ENCODE measurements around the gene KRT17.

The KRT17 gene

GRCh38 chr17:41624208-41625101 is at the start of gene KRT17:
TSS of gene KRT17 (minus strand) at chr17:41624575. CDS start at chr17:41624509, 66 bp downstream.
- ChIA-PET POLR2A (no interaction called here), CTCF (interaction anchor here (1.1 to 3.3 kb wide), 3 partner anchors 24 to 767 kb away, joined by 3 to 21 read pairs (median 5); no protein-coding TSS in a partner anchor)
- no peak within 1 kb of the TSS for H3K4me3 ChIP-seq (ENCODE audit: low read depth, low read length)
- TF ChIP-seq CTCF (IDR thresholded peaks at IDR 0.05; ENCODE audit: insufficient read depth, low read length, missing control alignments): no peak
- no peak for DNase-seq (ENCODE audit: low read depth, low spot score)

DNA sequence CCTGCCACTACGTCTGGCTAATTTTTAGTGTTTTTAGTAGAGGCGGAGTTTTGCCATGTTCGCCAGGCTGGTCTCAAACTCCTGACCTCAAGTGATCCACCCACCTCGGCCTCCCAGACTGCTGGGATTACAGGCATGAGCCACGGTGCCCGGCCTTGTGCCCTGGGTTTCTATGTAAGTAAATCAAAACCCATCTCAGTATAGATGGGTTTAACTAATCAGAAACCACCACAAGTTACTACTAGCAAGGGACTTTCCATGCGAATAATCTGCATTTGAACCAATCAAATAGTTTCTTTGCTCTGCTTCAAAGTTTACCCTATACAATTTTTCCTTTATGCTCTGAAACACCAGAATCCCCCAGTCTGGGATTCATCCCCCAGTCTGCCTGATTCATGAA is 47.8 kb upstream of the KRT17 start:
- no peak overlapping the region for H3K4me3 ChIP-seq (ENCODE audit: low read depth, low read length)
- no peak for DNase-seq (ENCODE audit: low read depth, low spot score)
- ChIA-PET POLR2A (no interaction called here), CTCF (interaction anchor here (1.2 to 1.7 kb wide), 3 partner anchors 9 to 123 kb away, joined by 3 to 7 read pairs (median 6); no protein-coding TSS in a partner anchor)
- no peak for TF ChIP-seq CTCF (IDR thresholded peaks at IDR 0.05; ENCODE audit: insufficient read depth, low read length, missing control alignments)

DNA sequence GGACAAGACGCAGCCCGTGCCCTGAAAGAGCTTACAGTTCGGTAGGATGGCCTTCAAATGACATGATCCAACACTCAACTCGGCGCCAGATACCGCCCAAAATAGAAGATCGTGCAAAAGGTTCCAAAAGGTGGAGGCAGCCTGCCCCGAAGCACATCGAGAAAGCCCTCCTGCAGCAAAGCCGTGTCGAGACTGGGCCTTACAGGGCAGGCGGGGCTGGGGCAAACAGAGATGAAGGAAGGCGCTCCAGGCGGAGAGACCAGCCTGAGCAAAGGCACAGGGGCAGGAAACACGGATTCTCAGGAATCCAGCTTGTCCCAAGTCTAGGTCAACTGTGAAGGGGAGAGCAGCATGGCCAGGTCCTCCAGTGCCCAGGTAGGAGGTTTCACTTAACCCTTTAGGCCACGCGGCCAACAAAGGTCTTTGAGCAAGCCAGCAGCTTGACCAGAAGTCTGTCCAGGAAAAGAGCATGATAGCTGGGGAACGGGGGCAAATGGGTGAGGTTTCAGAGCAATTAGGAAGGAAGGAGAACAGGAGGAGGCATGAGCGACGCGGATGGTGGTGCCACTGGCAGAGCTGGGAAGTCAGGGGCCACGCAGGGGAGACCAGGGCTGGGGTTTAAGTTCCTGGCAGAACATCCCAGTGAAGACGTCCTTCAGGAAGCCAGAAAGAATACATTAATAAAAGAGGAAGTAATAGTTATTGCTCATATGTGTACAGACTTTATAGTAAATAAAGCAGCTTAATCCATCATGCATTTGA is 43.1 kb upstream of the KRT17 start:
- DNase-seq (ENCODE audit: low read depth, low spot score): no peak
- no peak for TF ChIP-seq CTCF (IDR thresholded peaks at IDR 0.05; ENCODE audit: insufficient read depth, low read length, missing control alignments)
- POLR2A ChIA-PET: interaction anchor here (1.1 to 2.7 kb wide), 2 partner anchors 21 to 118 kb away, joined by 4 to 9 read pairs; no protein-coding TSS in a partner anchor
- H3K4me3 ChIP-seq (ENCODE audit: low read depth, low read length): no peak overlapping the region; the same call in 1 of the 2 replicates
- CTCF ChIA-PET: interaction anchor here (0.6 to 14.2 kb wide), 43 partner anchors 12 to 1310 kb away, joined by 3 to 604 read pairs (median 4); partner anchors contain the start of genes EIF1 and IGFBP4

DNA sequence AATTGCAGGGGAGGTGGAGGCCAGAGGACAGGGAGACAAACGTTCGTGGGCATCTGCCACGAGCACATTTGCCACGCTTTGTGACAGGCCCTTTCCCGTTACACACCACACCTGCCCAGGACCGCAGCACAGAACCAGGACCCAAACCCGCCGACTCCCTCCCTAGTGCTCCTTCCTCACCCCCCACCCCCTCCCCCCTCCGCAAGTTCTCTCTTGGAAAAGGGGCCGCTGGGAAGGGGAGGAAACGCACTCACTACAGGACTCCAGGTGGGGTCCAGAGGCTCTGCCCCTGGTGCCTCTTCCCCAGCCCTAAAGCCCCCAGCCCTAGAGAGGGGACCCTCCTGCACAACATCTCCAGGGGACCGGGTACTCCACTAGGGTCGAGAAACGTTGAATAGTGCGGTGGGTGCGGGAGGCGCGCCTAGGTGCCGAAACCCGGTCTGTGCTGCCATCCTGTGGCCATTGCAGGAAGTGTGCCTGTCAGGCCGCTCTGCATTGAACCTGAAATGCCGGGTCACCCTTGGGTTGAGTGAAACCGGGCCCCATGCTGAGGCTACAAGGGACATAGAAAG is 42.4 kb upstream of the KRT17 start:
- CTCF ChIA-PET: interaction anchor here (0.6 to 14.2 kb wide), 66 partner anchors 12 to 1937 kb away, joined by 3 to 604 read pairs (median 4); partner anchors contain the start of genes EIF1, IGFBP4 and MIEN1
- TF ChIP-seq CTCF (IDR thresholded peaks at IDR 0.05; ENCODE audit: insufficient read depth, low read length, missing control alignments): peak; percentile 96
- no peak for DNase-seq (ENCODE audit: low read depth, low spot score)
- POLR2A ChIA-PET: interaction anchor here (1.1 to 2.7 kb wide), 4 partner anchors 22 to 118 kb away, joined by 4 to 9 read pairs (median 5); no protein-coding TSS in a partner anchor
- peak overlapping the region; percentile 54 for H3K4me3 ChIP-seq (ENCODE audit: low read depth, low read length)

GRCh38 chr17:41666237-41666641 is 41.9 kb upstream of the KRT17 start:
- no peak for DNase-seq (ENCODE audit: low read depth, low spot score)
- H3K4me3 ChIP-seq (ENCODE audit: low read depth, low read length): peak overlapping the region; percentile 18
- ChIA-PET POLR2A (interaction anchor here (1.1 to 2.7 kb wide), 4 partner anchors 13 to 117 kb away, joined by 3 to 9 read pairs (median 5); no protein-coding TSS in a partner anchor), CTCF (interaction anchor here (0.6 to 14.2 kb wide), 65 partner anchors 13 to 1936 kb away, joined by 3 to 604 read pairs (median 4); partner anchors contain the start of genes EIF1, KRT10 and MIEN1)
- TF ChIP-seq CTCF (IDR thresholded peaks at IDR 0.05; ENCODE audit: insufficient read depth, low read length, missing control alignments): no peak
